Keratinocyte (primary cell): ENCODE results near the gene G6PC2.

Source experiments
- EZH2 ChIP-seq: IDR thresholded peaks from one replicate; pipeline ENCODE4 v1.6.1; 2012; ENCODE audit warnings: inconsistent platforms, mild to moderate bottlenecking, low read length, moderate library complexity
- TF ChIP-seq, protein P1 (sequence below), 3 experiments: IDR thresholded peaks in 1 of 3; conservative IDR thresholded peaks in 1 of 3; optimal IDR thresholded peaks in 1 of 3; 2 replicates in 2 of 3; 3 replicates in 1 of 3; pipeline versions ENCODE3 to v1.5.1; 2011; ENCODE audit warnings: low read length in 3 of 3, mild to moderate bottlenecking in 3 of 3, moderate library complexity in 2 of 3, control low read depth in 1 of 3, inconsistent platforms in 1 of 3; ENCODE audit not compliant: insufficient read depth in 2 of 3; ENCODE audit errors: extremely low read depth in 1 of 3

DNA sequence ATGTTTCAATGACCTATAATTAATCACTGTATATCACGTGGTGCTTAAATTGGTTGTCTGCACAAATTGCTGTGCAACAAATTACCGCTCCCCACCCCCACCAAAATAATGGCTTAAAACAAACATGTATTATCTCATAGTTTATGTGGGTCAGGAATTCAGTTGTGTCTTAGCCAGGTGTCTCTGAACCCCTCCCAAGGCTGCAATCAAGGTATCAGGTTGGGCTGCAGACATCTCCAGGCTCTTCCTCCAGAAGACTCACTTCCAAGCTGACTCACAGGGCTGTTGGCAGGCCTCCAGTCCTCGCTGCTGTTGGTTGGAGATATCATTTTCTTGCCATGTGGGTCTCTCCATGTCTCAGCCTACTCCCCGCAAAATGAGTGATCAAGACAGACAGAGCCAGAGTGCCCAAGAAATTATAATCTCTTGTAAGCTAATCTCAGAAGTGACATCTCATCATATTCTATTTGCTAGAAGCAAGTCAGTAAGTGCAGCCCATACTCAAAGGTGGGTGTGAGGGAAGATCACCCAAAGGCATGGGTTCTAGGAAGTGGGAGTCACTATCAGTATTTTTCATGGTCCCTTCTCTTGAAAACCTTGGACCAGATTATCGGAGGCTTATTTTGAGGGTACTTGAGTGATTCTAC, 49.3 kb upstream of the G6PC2 start:
- TF ChIP-seq, protein P1, sequence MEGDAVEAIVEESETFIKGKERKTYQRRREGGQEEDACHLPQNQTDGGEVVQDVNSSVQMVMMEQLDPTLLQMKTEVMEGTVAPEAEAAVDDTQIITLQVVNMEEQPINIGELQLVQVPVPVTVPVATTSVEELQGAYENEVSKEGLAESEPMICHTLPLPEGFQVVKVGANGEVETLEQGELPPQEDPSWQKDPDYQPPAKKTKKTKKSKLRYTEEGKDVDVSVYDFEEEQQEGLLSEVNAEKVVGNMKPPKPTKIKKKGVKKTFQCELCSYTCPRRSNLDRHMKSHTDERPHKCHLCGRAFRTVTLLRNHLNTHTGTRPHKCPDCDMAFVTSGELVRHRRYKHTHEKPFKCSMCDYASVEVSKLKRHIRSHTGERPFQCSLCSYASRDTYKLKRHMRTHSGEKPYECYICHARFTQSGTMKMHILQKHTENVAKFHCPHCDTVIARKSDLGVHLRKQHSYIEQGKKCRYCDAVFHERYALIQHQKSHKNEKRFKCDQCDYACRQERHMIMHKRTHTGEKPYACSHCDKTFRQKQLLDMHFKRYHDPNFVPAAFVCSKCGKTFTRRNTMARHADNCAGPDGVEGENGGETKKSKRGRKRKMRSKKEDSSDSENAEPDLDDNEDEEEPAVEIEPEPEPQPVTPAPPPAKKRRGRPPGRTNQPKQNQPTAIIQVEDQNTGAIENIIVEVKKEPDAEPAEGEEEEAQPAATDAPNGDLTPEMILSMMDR (optimal IDR thresholded peaks at IDR 0.05 in 1 of 3, IDR thresholded peaks at IDR 0.05 in 1 of 3, conservative IDR thresholded peaks at IDR 0.05 in 1 of 3; ENCODE audit: extremely low read depth in 1 of 3, insufficient read depth in 2 of 3, low read length in 3 of 3) = no peak
- no peak for TF ChIP-seq EZH2
